Measurements from ENCODE around the gene TMED5. TPM values are rescaled to one million over a fixed set of nuclear protein-coding genes. Genes with fewer than 3 reads are reported as not detected.

The TMED5 gene
- total RNA-seq, 5 donors from 2014 or later (not counting 1 experiment from before 2014, with no cell fraction given), result 40.9 to 47.6 (median 44.8) TPM

GRCh38 chr1:93196591-93196990 is 16.4 kb upstream of the TMED5 start:
- H3K27ac ChIP-seq (ENCODE audit: low read length), result no peak overlapping the region
- no peaks in the 10 kb centered on the region for H3K27me3 ChIP-seq (replicated peaks in 1 of 2; ENCODE audit: control insufficient read depth in 2 of 2, extremely low read depth in 1 of 2, insufficient read depth in 2 of 2, low read length in 1 of 2)
- DNase-seq (no peak), ATAC-seq (replicated peaks in 1 of 4) (no peak)
- H3K9me3 ChIP-seq, result no peaks in the 10 kb centered on the region
- no peak overlapping the region for H3K4me3 ChIP-seq (ENCODE audit: control insufficient read depth in 1 of 2, extremely low read depth in 1 of 2, low read length in 1 of 2)
- Mint-ChIP-seq H3K4me1 (no peaks in the 10 kb centered on the region), H3K27me3 (no peaks in the 10 kb centered on the region), H3K27ac (no peak overlapping the region), H3K36me3 (peaks cover 37% of the 10 kb centered on the region), H3K9me3 (no peaks in the 10 kb centered on the region), H3K4me3 (no peak overlapping the region)
- ChIA-PET CTCF (no interaction called here), POLR2A (no interaction called here)
- peaks cover 5 to 8% of the 10 kb centered on the region in 2 donors for H3K36me3 ChIP-seq (ENCODE audit: control insufficient read depth in 2 of 2, extremely low read depth in 1 of 2, insufficient read depth in 1 of 2, low read length in 1 of 2)
- H3K4me1 ChIP-seq (ENCODE audit: control insufficient read depth in 1 of 2, extremely low read depth in 1 of 2, insufficient read depth in 2 of 2, low read length in 2 of 2), result no peaks in the 10 kb centered on the region
- WGBS (ENCODE audit: insufficient coverage), result no CpG with 5 or more reads among the region's 1 CpG

- Histone ChIP-seq H3K9me3 (no peaks in the 10 kb centered on the region), H3K27ac (ENCODE audit: low read length) (no peak overlapping the region), H3K36me3 (ENCODE audit: control insufficient read depth in 2 of 2, extremely low read depth in 1 of 2, insufficient read depth in 1 of 2, low read length in 1 of 2) (peaks cover 4 to 5% of the 10 kb centered on the region in 2 donors), H3K27me3 (replicated peaks in 1 of 2; ENCODE audit: control insufficient read depth in 2 of 2, extremely low read depth in 1 of 2, insufficient read depth in 2 of 2, low read length in 1 of 2) (no peaks in the 10 kb centered on the region), H3K4me3 (ENCODE audit: control insufficient read depth in 1 of 2, extremely low read depth in 1 of 2, low read length in 1 of 2) (no peak overlapping the region), H3K4me1 (ENCODE audit: control insufficient read depth in 1 of 2, extremely low read depth in 1 of 2, insufficient read depth in 2 of 2, low read length in 2 of 2) (no peaks in the 10 kb centered on the region)
- H3K4me3 Mint-ChIP-seq, result no peak overlapping the region
- H3K9me3 Mint-ChIP-seq, result no peaks in the 10 kb centered on the region
- ATAC-seq (replicated peaks in 1 of 4) (no peak), DNase-seq (no peak)
- no peak overlapping the region for H3K27ac Mint-ChIP-seq
- no peaks in the 10 kb centered on the region for H3K27me3 Mint-ChIP-seq
- WGBS (ENCODE audit: insufficient coverage), result no CpG with 5 or more reads among the region's 4 CpGs
- H3K36me3 Mint-ChIP-seq, result peaks cover 40% of the 10 kb centered on the region
- peaks cover 0 to 7% (median 7%) of the 10 kb centered on the region in 3 donors for H3K4me1 Mint-ChIP-seq
- CTCF ChIA-PET, result no interaction called here
- POLR2A ChIA-PET, result no interaction called here
Measured at GRCh38 chr1:93194231-93194990, 14.2 kb upstream of the TMED5 start.

GRCh38 chr1:93190432-93190831 is 10.2 kb upstream of the TMED5 start:
- no peaks in the 10 kb centered on the region for H3K27me3 ChIP-seq (replicated peaks in 1 of 2; ENCODE audit: control insufficient read depth in 2 of 2, extremely low read depth in 1 of 2, insufficient read depth in 2 of 2, low read length in 1 of 2)
- 100% methylated on average over 1 of the region's 3 CpGs for WGBS (ENCODE audit: insufficient coverage)
- CTCF ChIA-PET, result no interaction called here
- Mint-ChIP-seq H3K9me3 (no peaks in the 10 kb centered on the region), H3K27me3 (no peaks in the 10 kb centered on the region), H3K36me3 (peaks cover 29% of the 10 kb centered on the region), H3K27ac (no peak overlapping the region), H3K4me1 (peaks cover under 1 to 19% (median 7%) of the 10 kb centered on the region in 3 donors), H3K4me3 (no peak overlapping the region)
- no peaks in the 10 kb centered on the region for H3K9me3 ChIP-seq
- no peak overlapping the region for H3K27ac ChIP-seq (ENCODE audit: low read length)
- H3K4me3 ChIP-seq (ENCODE audit: control insufficient read depth in 1 of 2, extremely low read depth in 1 of 2, low read length in 1 of 2), result no peak overlapping the region
- no peak for DNase-seq
- no peaks in the 10 kb centered on the region for H3K4me1 ChIP-seq (ENCODE audit: control insufficient read depth in 1 of 2, extremely low read depth in 1 of 2, insufficient read depth in 2 of 2, low read length in 2 of 2)
- H3K36me3 ChIP-seq (ENCODE audit: control insufficient read depth in 2 of 2, extremely low read depth in 1 of 2, insufficient read depth in 1 of 2, low read length in 1 of 2), result no peaks in the 10 kb centered on the region
- no peak for ATAC-seq (replicated peaks in 1 of 4)
- POLR2A ChIA-PET, result no interaction called here

- no peaks in the 10 kb centered on the region for H3K9me3 Mint-ChIP-seq
- H3K4me3 ChIP-seq (ENCODE audit: control insufficient read depth in 1 of 2, extremely low read depth in 1 of 2, low read length in 1 of 2), result no peak overlapping the region
- H3K27me3 ChIP-seq (replicated peaks in 1 of 2; ENCODE audit: control insufficient read depth in 2 of 2, extremely low read depth in 1 of 2, insufficient read depth in 2 of 2, low read length in 1 of 2), result no peaks in the 10 kb centered on the region
- ChIA-PET CTCF (no interaction called here), POLR2A (no interaction called here)
- H3K9me3 ChIP-seq, result no peaks in the 10 kb centered on the region
- ATAC-seq (replicated peaks in 1 of 4), result no peak
- H3K4me1 ChIP-seq (ENCODE audit: control insufficient read depth in 1 of 2, extremely low read depth in 1 of 2, insufficient read depth in 2 of 2, low read length in 2 of 2), result peaks cover 2 to 3% of the 10 kb centered on the region in 2 experiments
- no peaks in the 10 kb centered on the region for H3K36me3 ChIP-seq (ENCODE audit: control insufficient read depth in 2 of 2, extremely low read depth in 1 of 2, insufficient read depth in 1 of 2, low read length in 1 of 2)
- no peaks in the 10 kb centered on the region for H3K27me3 Mint-ChIP-seq
- H3K27ac ChIP-seq (ENCODE audit: low read length), result no peak overlapping the region
- DNase-seq, result no peak
- no CpG with 5 or more reads among the region's 1 CpG for WGBS (ENCODE audit: insufficient coverage)
- H3K4me1 Mint-ChIP-seq, result peaks cover 14 to 39% (median 20%) of the 10 kb centered on the region in 3 donors
- H3K4me3 Mint-ChIP-seq, result no peak overlapping the region
- H3K27ac Mint-ChIP-seq, result no peak overlapping the region
- H3K36me3 Mint-ChIP-seq, result peaks cover 19% of the 10 kb centered on the region
Measured at GRCh38 chr1:93186667-93187066, 6.5 kb upstream of the TMED5 start.

GRCh38 chr1:93180723-93181613 is 755 bp upstream of the TMED5 start, which contains the start of gene CCDC18:
Gene CCDC18, plus strand, starts transcription at chr1:93180724. Its CDS starts 2,638 bp downstream, at chr1:93183362.
- Mint-ChIP-seq H3K4me1 (peaks cover 42 to 60% (median 54%) of the 10 kb centered on the region in 3 donors), H3K27me3 (no peaks in the 10 kb centered on the region), H3K9me3 (no peaks in the 10 kb centered on the region), H3K27ac (peak within 1 kb of the TSS; percentile 95 to 96), H3K36me3 (peaks cover 11% of the 10 kb centered on the region), H3K4me3 (peak within 1 kb of the TSS; percentile 88 to 94 (median 92))
- peaks cover 20 to 29% of the 10 kb centered on the region in 2 experiments for H3K4me1 ChIP-seq (ENCODE audit: control insufficient read depth in 1 of 2, extremely low read depth in 1 of 2, insufficient read depth in 2 of 2, low read length in 2 of 2)
- H3K36me3 ChIP-seq (ENCODE audit: control insufficient read depth in 2 of 2, extremely low read depth in 1 of 2, insufficient read depth in 1 of 2, low read length in 1 of 2), result peaks cover 0 to 6% of the 10 kb centered on the region in 2 donors
- peak within 1 kb of the TSS; percentile 99 for H3K27ac ChIP-seq (ENCODE audit: low read length)
- WGBS (ENCODE audit: insufficient coverage), result under 1% methylated on average over 25 of the region's 43 CpGs
- ChIA-PET CTCF (interaction anchor here in 1 of 2 donors (0.6 kb wide), 2 partner anchors 17 to 698 kb away, joined by 3 read pairs; partner anchors contain the start of gene DNTTIP2), POLR2A (interaction anchor here (0.6 to 1.1 kb wide), 5 partner anchors 29 to 219 kb away, joined by 3 to 5 read pairs (median 4); partner anchors contain the start of gene MTF2 (in 1 of the 2))
- peak within 1 kb of the TSS; percentile 82 to 100 for H3K4me3 ChIP-seq (ENCODE audit: control insufficient read depth in 1 of 2, extremely low read depth in 1 of 2, low read length in 1 of 2)
- ATAC-seq (replicated peaks in 1 of 4) (peak; percentile 10 to 45 (median 16)), DNase-seq (peak in 30 of 35 experiments; percentile 39 to 80 (median 52))
- H3K27me3 ChIP-seq (replicated peaks in 1 of 2; ENCODE audit: control insufficient read depth in 2 of 2, extremely low read depth in 1 of 2, insufficient read depth in 2 of 2, low read length in 1 of 2), result no peaks in the 10 kb centered on the region
- no peaks in the 10 kb centered on the region for H3K9me3 ChIP-seq

GRCh38 chr1:93178418-93178817 is 1.8 kb downstream of the TMED5 start:
- Mint-ChIP-seq H3K36me3 (peaks cover 21% of the 10 kb centered on the region), H3K27ac (peak overlapping the region in 1 of 2 donors; percentile 36), H3K9me3 (no peaks in the 10 kb centered on the region), H3K27me3 (no peaks in the 10 kb centered on the region), H3K4me1 (peaks cover 50 to 71% (median 63%) of the 10 kb centered on the region in 3 donors), H3K4me3 (peak overlapping the region; percentile 88 to 94 (median 92))
- CTCF ChIA-PET, result no interaction called here
- ATAC-seq (replicated peaks in 1 of 4) (no peak), DNase-seq (no peak)
- H3K4me3 ChIP-seq (ENCODE audit: control insufficient read depth in 1 of 2, extremely low read depth in 1 of 2, low read length in 1 of 2), result peak overlapping the region in 1 of 2 donors; percentile 100
- WGBS (ENCODE audit: insufficient coverage), result no CpG with 5 or more reads among the region's 5 CpGs
- no peaks in the 10 kb centered on the region for H3K9me3 ChIP-seq
- no peaks in the 10 kb centered on the region for H3K27me3 ChIP-seq (replicated peaks in 1 of 2; ENCODE audit: control insufficient read depth in 2 of 2, extremely low read depth in 1 of 2, insufficient read depth in 2 of 2, low read length in 1 of 2)
- POLR2A ChIA-PET, result interaction anchor here in 1 of 2 donors (0.7 kb wide), 1 partner anchor 29 kb away, joined by 11 read pairs; no protein-coding TSS in a partner anchor
- H3K36me3 ChIP-seq (ENCODE audit: control insufficient read depth in 2 of 2, extremely low read depth in 1 of 2, insufficient read depth in 1 of 2, low read length in 1 of 2), result peaks cover 0 to 14% of the 10 kb centered on the region in 2 donors
- H3K27ac ChIP-seq (ENCODE audit: low read length), result no peak overlapping the region
- peaks cover 23 to 33% of the 10 kb centered on the region in 2 experiments for H3K4me1 ChIP-seq (ENCODE audit: control insufficient read depth in 1 of 2, extremely low read depth in 1 of 2, insufficient read depth in 2 of 2, low read length in 2 of 2)

All from T-cell (primary cell).